ENCODE measurements around the gene NXPH3. TPM values are rescaled to one million over a fixed set of nuclear protein-coding genes. Genes with fewer than 3 reads are reported as not detected.

The NXPH3 gene
- polyA plus RNA-seq, 1 experiment, result 0.27 TPM

GRCh38 chr17:49624896-49625295 is 49.2 kb downstream of the NXPH3 start:
- Histone ChIP-seq H3K9me3 (ENCODE audit: control insufficient read depth, insufficient read depth, low read length) (no peaks in the 10 kb centered on the region), H3K4me3 (ENCODE audit: low read depth, low read length) (no peak overlapping the region), H3K27me3 (ENCODE audit: control insufficient read depth, insufficient read depth, low read length) (no peaks in the 10 kb centered on the region), H3K27ac (ENCODE audit: low read depth, low read length) (no peak overlapping the region)
- ChIA-PET CTCF (interaction anchor here (0.5 to 1.0 kb wide), 3 partner anchors 30 to 55 kb away, joined by 3 to 6 read pairs (median 3); no protein-coding TSS in a partner anchor), POLR2A (interaction anchor here (0.7 kb wide), 1 partner anchor 793 kb away, joined by 4 read pairs; no protein-coding TSS in a partner anchor)
- DNase-seq (ENCODE audit: low read depth, low spot score), result no peak
- no peak for TF ChIP-seq CTCF (IDR thresholded peaks at IDR 0.05; ENCODE audit: low read depth, low read length)

- H3K27ac ChIP-seq (ENCODE audit: low read depth, low read length), result no peak overlapping the region
- ChIA-PET CTCF (no interaction called here), POLR2A (no interaction called here)
- no peaks in the 10 kb centered on the region for H3K27me3 ChIP-seq (ENCODE audit: control insufficient read depth, insufficient read depth, low read length)
- no peak overlapping the region for H3K4me3 ChIP-seq (ENCODE audit: low read depth, low read length)
- TF ChIP-seq CTCF (IDR thresholded peaks at IDR 0.05; ENCODE audit: low read depth, low read length), result no peak
- H3K9me3 ChIP-seq (ENCODE audit: control insufficient read depth, insufficient read depth, low read length), result no peaks in the 10 kb centered on the region
- no peak for DNase-seq (ENCODE audit: low read depth, low spot score)
These were observed 53.8 kb downstream of the NXPH3 start for GRCh38 chr17:49629447-49629846.

- Histone ChIP-seq H3K27me3 (ENCODE audit: control insufficient read depth, insufficient read depth, low read length) (no peaks in the 10 kb centered on the region), H3K27ac (ENCODE audit: low read depth, low read length) (no peak overlapping the region), H3K9me3 (ENCODE audit: control insufficient read depth, insufficient read depth, low read length) (no peaks in the 10 kb centered on the region), H3K4me3 (ENCODE audit: low read depth, low read length) (no peak overlapping the region)
- DNase-seq (ENCODE audit: low read depth, low spot score), result no peak
- POLR2A ChIA-PET, result no interaction called here
- TF ChIP-seq CTCF (IDR thresholded peaks at IDR 0.05; ENCODE audit: low read depth, low read length), result no peak
- CTCF ChIA-PET, result no interaction called here
These were observed 54.6 kb downstream of the NXPH3 start for GRCh38 chr17:49630113-49630900.

GRCh38 chr17:49631496-49631895 is 55.8 kb downstream of the NXPH3 start:
- Histone ChIP-seq H3K27ac (ENCODE audit: low read depth, low read length) (no peak overlapping the region), H3K4me3 (ENCODE audit: low read depth, low read length) (no peak overlapping the region), H3K27me3 (ENCODE audit: control insufficient read depth, insufficient read depth, low read length) (no peaks in the 10 kb centered on the region), H3K9me3 (ENCODE audit: control insufficient read depth, insufficient read depth, low read length) (no peaks in the 10 kb centered on the region)
- ChIA-PET CTCF (interaction anchor here (0.6 kb wide), 1 partner anchor 64 kb away, joined by 3 read pairs; no protein-coding TSS in a partner anchor), POLR2A (interaction anchor here (0.9 kb wide), 1 partner anchor 15 kb away, joined by 6 read pairs; no protein-coding TSS in a partner anchor)
- no peak for TF ChIP-seq CTCF (IDR thresholded peaks at IDR 0.05; ENCODE audit: low read depth, low read length)
- DNase-seq (ENCODE audit: low read depth, low spot score), result no peak

Other genes starting within 250 kb of the NXPH3 start
- gene ZNF652, start 213.6 kb upstream of the NXPH3 start, polyA plus RNA-seq (2011; rRNA removed), result 7.5 and 9.0 TPM in 2 replicates
- gene PHB1, start 161.0 kb upstream of the NXPH3 start, polyA plus RNA-seq (2011; rRNA removed), result 228 and 263 TPM in 2 replicates
- gene NGFR, start 80.6 kb upstream of the NXPH3 start, polyA plus RNA-seq (2011; rRNA removed), result not detected in 2 replicates
- 51.6 and 52.1 TPM in 2 replicates for gene SPOP, start 102.2 kb downstream of the NXPH3 start, polyA plus RNA-seq (2011; rRNA removed)
- 99.1 and 109 TPM in 2 replicates for gene SLC35B1, start 132.1 kb downstream of the NXPH3 start, polyA plus RNA-seq (2011; rRNA removed)
- 2.5 and 2.8 TPM in 2 replicates for gene FAM117A, start 188.3 kb downstream of the NXPH3 start, polyA plus RNA-seq (2011; rRNA removed)
- gene KAT7, start 212.8 kb downstream of the NXPH3 start, polyA plus RNA-seq (2011; rRNA removed), result 26.5 and 27.0 TPM in 2 replicates